Activated CD8-positive, alpha-beta memory T cell treated with anti-CD3 and anti-CD28 coated beads for 36 hours (primary cell): ENCODE measurements around the gene PSME3IP1. TPM values are rescaled to one million over a fixed set of nuclear protein-coding genes. Genes with fewer than 3 reads are reported as not detected.
"Not testable (repeated sequence)": the region's sequence is repeated elsewhere in the genome, so short reads cannot be mapped to it uniquely, and the experiment has no call there.

ENCODE experiments used
- CTCF ChIA-PET: fragments of 350-600 bp; sonication (Branson Sonifier 250); formaldehyde crosslinking; loops from one replicate; lab custom pipeline; 2021; ENCODE audit warnings: antibody characterized with exemption; lab: Charles Lee
- POLR2A ChIA-PET: fragments of 350-600 bp; sonication (Branson Sonifier 250); formaldehyde crosslinking; loops from one replicate; lab custom pipeline; 2021; ENCODE audit warnings: antibody characterized with exemption; lab: Charles Lee
- total RNA-seq, 2 experiments: library from RNA; stranded (reverse); gene quantifications; one replicate each; pipeline ENCODE4 v1.2.3, GENCODE V29; 2021

The PSME3IP1 gene
- total RNA-seq, 2 experiments from 2014 or later: 104 to 108 TPM

DNA sequence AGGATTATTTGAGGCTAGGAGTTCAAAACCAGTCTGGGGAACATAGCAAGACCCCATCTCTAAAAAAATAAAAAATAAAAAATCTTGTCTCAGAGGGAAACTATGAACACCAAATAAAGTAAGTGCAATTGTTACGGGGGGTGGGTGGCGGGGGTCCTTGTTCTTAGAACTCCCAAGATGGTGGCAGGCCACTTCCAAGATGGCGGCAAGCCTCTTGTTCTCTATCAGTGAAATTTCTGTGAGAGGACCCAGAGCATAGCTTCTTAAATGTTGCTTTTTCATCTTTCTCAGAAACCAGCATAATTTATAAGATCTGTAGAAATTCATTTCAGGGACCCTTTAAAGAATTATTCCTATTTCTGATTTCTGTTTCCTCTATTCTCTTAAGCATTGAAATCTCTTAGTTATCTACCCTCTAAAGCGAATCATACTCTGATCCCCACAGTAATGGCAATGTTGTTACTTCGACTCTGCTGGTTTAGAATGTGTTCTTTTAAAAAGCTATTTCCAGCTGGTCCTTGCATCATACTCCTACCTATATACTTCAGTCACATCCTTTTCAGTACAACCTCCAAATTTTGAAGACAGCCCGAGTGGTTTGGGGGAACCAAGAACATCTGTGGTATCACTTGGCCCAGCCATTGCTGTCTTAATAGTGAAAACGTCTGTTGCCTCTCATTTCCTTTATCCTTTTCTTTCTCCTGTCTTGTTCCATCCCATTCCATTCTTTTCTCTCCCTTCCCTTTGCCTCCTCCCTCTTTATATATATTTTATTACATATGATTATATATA lies 16.5 kb upstream of the PSME3IP1 start:
- ChIA-PET POLR2A (no interaction called here), CTCF (no interaction called here)

DNA sequence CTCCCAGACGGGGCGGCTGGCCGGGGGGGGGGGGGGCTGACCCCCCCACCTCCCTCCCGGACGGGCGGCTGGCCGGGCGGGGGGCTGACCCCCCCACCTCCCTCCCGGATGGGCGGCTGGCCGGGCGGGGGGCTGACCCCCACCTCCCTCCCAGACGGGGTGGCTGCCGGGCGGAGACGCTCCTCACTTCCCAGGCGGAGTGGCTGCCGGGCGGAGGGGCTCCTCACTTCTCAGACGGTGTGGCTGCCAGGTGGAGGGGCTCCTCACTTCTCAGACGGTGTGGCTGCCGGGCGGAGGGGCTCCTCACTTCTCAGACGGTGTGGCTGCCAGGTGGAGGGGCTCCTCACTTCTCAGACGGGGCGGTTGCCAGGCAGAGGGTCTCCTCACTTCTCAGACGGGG lies 15.1 kb upstream of the PSME3IP1 start:
- POLR2A ChIA-PET, CTCF ChIA-PET: not testable (repeated sequence)

DNA sequence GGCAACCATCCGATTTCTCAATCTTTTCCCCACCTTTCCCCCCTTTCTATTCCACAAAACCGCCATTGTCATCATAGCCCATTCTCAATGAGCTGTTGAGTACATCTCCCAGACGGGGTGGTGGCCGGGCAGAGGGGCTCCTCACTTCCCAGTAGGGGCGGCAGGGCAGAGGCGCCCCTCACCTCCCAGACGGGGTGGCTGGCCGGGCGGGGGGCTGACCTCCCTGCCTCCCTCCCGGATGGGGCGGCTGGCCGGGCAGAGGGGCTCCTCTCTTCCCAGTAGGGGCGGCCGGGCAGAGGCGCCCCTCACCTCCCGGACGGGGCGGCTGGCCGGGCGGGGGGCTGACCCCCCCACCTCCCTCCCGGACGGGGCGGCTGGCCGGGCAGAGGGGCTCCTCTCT lies 14.5 kb upstream of the PSME3IP1 start:
- POLR2A ChIA-PET, CTCF ChIA-PET: not testable (repeated sequence)

- CTCF ChIA-PET: interaction anchor here (0.9 kb wide), 1 partner anchor 9 kb away, joined by 3 read pairs; no protein-coding TSS in a partner anchor
- POLR2A ChIA-PET: no interaction called here
Observed at GRCh38 chr16:57196753-57197152, 10.9 kb upstream of the PSME3IP1 start.

- CTCF ChIA-PET: no interaction called here
- POLR2A ChIA-PET: no interaction called here
Observed at GRCh38 chr16:57196286-57196685, 10.4 kb upstream of the PSME3IP1 start.

- ChIA-PET POLR2A (no interaction called here), CTCF (no interaction called here)
Observed at GRCh38 chr16:57194512-57194911, 8.7 kb upstream of the PSME3IP1 start.

DNA sequence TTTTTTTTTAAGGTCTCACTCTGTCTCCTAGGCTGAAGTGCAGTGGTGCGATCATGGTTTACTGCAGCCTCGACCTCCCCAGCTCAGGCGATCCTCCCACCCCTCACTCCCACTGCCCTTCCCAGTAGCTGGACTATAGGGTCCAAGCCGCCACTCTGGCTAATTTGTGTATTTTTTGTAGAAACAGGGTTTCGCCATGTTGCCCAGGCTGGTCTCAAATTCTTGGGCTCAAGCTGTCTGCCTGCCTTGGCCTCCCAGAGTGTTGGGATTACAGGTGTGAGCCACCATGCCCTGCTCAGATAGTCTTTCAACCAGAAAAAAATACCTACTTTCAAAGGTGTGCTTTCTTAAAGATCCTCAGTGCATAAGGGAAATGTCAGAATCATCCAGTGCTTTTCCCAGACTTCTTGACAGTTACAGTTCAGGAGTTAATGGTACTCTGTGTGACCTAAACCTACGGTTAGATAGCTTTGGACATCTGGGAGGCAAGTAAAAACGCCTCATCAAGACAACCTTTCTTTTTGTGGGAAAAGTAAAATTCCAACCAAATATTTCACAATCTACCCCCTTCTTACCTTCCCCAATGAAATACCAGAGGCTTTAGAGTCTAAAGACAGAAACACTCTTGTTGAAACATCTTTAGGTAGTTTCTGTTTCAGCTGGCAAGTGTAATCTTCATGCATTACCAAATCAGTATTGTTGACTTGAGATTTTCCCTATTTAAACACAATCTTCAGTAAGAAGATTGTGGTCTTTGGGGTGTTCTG lies 7.1 kb upstream of the PSME3IP1 start:
- POLR2A ChIA-PET: interaction anchor here (0.6 kb wide), 1 partner anchor 838 kb away, joined by 3 read pairs; no protein-coding TSS in a partner anchor
- CTCF ChIA-PET: interaction anchor here (0.6 kb wide), 1 partner anchor 327 kb away, joined by 3 read pairs; no protein-coding TSS in a partner anchor

DNA sequence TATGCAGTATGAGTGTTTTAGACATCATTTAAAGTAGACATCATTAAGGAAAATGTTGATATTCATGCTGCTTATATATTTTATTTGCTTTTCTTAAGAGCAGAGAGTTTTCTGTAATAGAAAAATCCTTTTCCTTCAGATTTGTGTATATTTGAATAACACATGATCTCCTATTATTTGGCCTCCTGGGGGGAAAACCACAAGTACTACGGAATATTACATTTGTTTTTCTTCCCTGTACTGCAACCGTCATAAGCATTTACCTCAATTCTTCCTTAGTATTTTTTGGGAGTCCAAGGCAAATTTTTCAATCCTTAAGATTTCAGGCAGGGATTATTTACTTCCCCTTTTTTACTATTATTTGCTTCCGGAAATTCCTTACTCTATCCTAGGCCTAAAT lies 6.3 kb upstream of the PSME3IP1 start:
- POLR2A ChIA-PET: interaction anchor here (0.6 kb wide), 1 partner anchor 837 kb away, joined by 3 read pairs; no protein-coding TSS in a partner anchor

DNA sequence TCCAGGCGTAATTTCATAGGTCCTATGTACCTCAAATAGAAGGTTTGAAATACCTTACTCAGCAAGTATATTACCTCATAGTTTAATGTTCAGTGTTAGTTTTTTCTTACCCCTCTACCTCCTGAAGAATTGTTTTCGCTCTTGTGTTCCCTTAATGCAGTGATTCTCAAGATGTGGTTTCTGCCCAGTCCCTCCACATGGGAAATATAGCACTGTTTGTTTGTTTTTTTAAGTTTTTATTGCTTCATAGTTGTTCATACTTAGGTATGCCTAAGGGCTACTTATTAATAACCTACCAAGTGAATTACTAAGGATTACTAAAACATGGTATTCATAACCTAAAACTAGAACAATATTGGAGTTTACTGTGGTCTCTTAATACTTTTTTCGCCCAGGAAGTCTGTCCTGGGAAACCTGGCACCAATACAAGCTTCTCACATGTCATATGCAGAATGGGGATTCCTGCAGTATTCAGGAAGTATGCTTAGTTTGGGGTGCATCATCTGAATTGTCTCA lies 5.3 kb upstream of the PSME3IP1 start:
- CTCF ChIA-PET: interaction anchor here (1.7 kb wide), 1 partner anchor 99 kb away, joined by 3 read pairs; the partner anchor contains the start of gene CPNE2
- POLR2A ChIA-PET: no interaction called here

More for the DNA sequence above, 6.3 kb upstream of the PSME3IP1 start:
- CTCF ChIA-PET: interaction anchor here (0.6 kb wide), 1 partner anchor 327 kb away, joined by 3 read pairs; no protein-coding TSS in a partner anchor

DNA sequence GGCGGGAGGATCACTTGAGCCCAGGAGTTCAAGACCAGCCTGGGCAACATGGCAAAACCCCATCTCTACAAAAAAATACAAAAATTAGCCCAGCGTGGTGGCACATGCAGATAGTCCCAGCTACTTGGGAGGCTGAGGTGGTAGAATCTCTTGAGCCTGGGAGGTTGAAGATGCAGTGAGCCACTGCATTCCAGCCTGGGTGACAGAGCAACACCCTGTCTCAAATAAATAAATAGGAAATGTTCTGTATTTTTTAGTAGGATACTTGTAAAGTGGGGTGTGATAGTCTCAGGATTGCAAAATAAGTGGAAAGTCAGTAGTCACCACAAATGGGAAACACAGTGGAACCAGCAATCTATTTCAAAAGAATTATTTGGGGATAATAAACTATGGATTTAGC lies 4.3 kb upstream of the PSME3IP1 start:
- CTCF ChIA-PET: interaction anchor here (0.5 to 1.7 kb wide), 2 partner anchors 98 to 170 kb away, joined by 3 read pairs; partner anchors contain the start of gene CPNE2
- POLR2A ChIA-PET: interaction anchor here (0.6 kb wide), 1 partner anchor 84 kb away, joined by 3 read pairs; no protein-coding TSS in a partner anchor

GRCh38 chr16:57189527-57189926 lies 3.7 kb upstream of the PSME3IP1 start:
- POLR2A ChIA-PET: interaction anchor here (0.6 kb wide), 1 partner anchor 85 kb away, joined by 3 read pairs; no protein-coding TSS in a partner anchor
- CTCF ChIA-PET: interaction anchor here (0.7 to 1.7 kb wide), 2 partner anchors 97 to 193 kb away, joined by 3 to 4 read pairs; partner anchors contain the start of gene CPNE2

GRCh38 chr16:57188711-57189002 lies 2.8 kb upstream of the PSME3IP1 start:
- ChIA-PET CTCF (interaction anchor here (0.7 kb wide), 2 partner anchors 667 to 711 kb away, joined by 3 read pairs; no protein-coding TSS in a partner anchor), POLR2A (no interaction called here)

DNA sequence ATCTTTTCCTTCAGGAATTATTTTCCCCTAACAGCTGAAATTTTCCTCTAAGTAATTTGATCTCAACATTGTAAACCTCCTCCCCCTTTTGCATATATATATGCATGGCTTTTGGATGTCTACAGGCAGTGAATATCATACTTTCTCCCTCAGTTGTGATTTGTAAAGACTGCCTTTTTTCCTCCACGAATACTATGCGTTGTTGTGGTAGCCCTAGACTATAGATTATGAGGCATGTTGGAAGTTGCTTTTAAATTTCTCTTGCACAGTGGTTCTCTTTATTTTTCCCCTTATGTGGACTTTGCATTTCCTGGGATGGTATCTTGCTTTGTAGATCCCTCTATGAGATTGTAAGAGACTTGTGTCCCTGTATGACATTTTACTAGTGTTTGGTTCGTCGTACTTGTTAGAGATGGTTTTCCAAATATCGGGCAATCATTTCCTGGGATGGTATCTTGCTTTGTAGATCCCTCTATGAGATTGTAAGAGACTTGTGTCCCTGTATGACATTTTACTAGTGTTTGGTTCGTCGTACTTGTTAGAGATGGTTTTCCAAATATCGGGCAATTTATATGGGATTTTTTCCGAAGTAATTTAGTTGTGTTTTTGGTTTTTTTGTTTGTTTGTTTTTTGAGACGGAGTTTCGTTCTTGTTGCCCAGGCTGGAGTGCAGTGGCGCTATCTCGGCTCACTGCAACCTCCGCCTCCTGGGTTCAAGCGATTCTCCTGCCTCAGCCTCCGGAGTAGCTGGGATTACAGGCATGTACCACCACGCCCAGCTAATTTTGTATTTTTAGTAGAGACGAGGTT lies 2.3 kb upstream of the PSME3IP1 start:
- POLR2A ChIA-PET: interaction anchor here (0.9 to 1.5 kb wide), 2 partner anchors 57 to 257 kb away, joined by 3 to 6 read pairs; partner anchors contain the start of gene ARL2BP
- CTCF ChIA-PET: interaction anchor here (0.7 to 1.2 kb wide), 2 partner anchors 48 to 666 kb away, joined by 3 read pairs; no protein-coding TSS in a partner anchor

DNA sequence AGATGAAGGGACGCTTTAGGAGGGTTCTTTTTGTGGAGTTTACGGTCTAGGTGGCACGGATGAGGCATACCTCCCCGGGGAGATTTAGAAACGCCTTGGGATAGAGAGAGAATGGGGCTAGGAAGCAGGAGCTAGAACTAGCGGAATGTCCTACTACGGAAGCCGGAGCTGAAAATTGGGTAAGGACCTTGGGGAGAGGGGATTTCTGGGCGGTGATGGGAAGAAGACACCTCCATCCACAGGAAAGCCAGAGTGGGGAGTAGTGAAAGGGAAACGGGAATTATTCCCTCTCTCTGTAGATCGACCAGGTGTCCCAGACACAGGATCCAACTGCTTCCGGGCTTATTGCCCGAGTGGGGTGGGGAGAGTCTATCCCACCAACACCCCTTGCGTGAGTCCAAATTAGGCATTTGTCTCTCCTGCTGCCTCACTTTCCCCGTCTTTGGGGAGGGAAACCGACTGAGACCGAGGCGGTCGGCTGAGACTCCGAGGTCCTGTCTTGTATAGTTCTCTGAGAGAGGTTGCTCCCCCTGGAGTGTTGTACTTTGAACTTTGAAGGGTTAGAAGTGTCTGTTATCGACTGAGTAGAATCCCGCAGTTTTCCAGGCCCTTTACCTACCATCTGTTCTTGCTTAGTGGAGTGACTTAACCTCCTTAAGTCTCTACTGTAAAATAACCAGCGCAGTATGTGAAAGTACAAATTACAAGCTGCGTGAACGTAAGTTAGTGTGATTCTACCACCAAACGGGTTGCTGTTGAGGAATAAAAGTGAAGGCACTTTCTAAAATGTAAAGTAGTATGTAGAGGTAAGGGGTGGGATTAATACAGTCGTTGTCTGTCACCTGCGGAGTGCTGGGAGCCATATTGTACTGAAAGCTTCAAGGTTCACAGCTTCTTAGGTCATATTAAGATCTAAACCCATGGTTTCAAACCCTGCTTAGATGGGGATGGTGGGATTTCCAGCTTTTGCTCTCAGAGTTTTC lies 1.3 kb upstream of the PSME3IP1 start:
- POLR2A ChIA-PET: interaction anchor here (0.9 to 1.5 kb wide), 2 partner anchors 58 to 256 kb away, joined by 3 to 6 read pairs; partner anchors contain the start of gene ARL2BP
- CTCF ChIA-PET: interaction anchor here (0.5 to 1.2 kb wide), 3 partner anchors 49 to 402 kb away, joined by 3 to 4 read pairs (median 3); no protein-coding TSS in a partner anchor

- POLR2A ChIA-PET: interaction anchor here (0.6 to 1.4 kb wide), 10 partner anchors 29 to 734 kb away, joined by 3 to 14 read pairs (median 4); partner anchors contain the start of genes ARL2BP, CPNE2 and NUDT21
- CTCF ChIA-PET: interaction anchor here (0.7 to 0.9 kb wide), 2 partner anchors 10 to 316 kb away, joined by 3 read pairs; no protein-coding TSS in a partner anchor
Observed at GRCh38 chr16:57185446-57185944, 344 bp downstream of the PSME3IP1 start.

GRCh38 chr16:57184887-57185445 lies 873 bp downstream of the PSME3IP1 start:
- CTCF ChIA-PET: interaction anchor here (0.9 kb wide), 1 partner anchor 9 kb away, joined by 3 read pairs; no protein-coding TSS in a partner anchor
- POLR2A ChIA-PET: interaction anchor here (0.7 to 1.4 kb wide), 5 partner anchors 50 to 734 kb away, joined by 3 to 14 read pairs (median 4); partner anchors contain the start of genes CPNE2 and NUDT21
